ENCODE results near the gene MAP1S. TPM values are rescaled to one million over a fixed set of nuclear protein-coding genes. Genes with fewer than 3 reads are reported as not detected.

MAP1S gene
- polyA plus RNA-seq, 1 experiment, result 20.4 TPM

GRCh38 chr19:17683078-17683477 lies 36.2 kb upstream of the MAP1S start:
- DNase-seq (ENCODE audit: low read depth), result no peak
- ChIA-PET CTCF (no interaction called here), POLR2A (no interaction called here)
- Histone ChIP-seq H3K4me3 (ENCODE audit: low read depth, low read length) (no peak overlapping the region), H3K36me3 (ENCODE audit: control insufficient read depth, insufficient read depth, low read length) (no peaks in the 10 kb centered on the region), H3K27me3 (ENCODE audit: control insufficient read depth, insufficient read depth, low read length) (peaks cover 7% of the 10 kb centered on the region)
- no peak for TF ChIP-seq CTCF (IDR thresholded peaks at IDR 0.05; ENCODE audit: insufficient read depth, low read depth, low read length)

- no peaks in the 10 kb centered on the region for H3K36me3 ChIP-seq (ENCODE audit: control insufficient read depth, insufficient read depth, low read length)
- H3K4me3 ChIP-seq (ENCODE audit: low read depth, low read length), result no peak overlapping the region
Observed at GRCh38 chr19:17684256-17684655, 35.0 kb upstream of the MAP1S start.

GRCh38 chr19:17685451-17686022 lies 33.7 kb upstream of the MAP1S start:
- H3K27me3 ChIP-seq (ENCODE audit: control insufficient read depth, insufficient read depth, low read length), result peaks cover 7% of the 10 kb centered on the region
- no peaks in the 10 kb centered on the region for H3K36me3 ChIP-seq (ENCODE audit: control insufficient read depth, insufficient read depth, low read length)
- no peak for DNase-seq (ENCODE audit: low read depth)
- ChIA-PET CTCF (no interaction called here), POLR2A (no interaction called here)
- H3K4me3 ChIP-seq (ENCODE audit: low read depth, low read length), result no peak overlapping the region
- no peak for TF ChIP-seq CTCF (IDR thresholded peaks at IDR 0.05; ENCODE audit: insufficient read depth, low read depth, low read length)

More at GRCh38 chr19:17684256-17684655, 35.0 kb upstream of the MAP1S start:
- no peak for TF ChIP-seq CTCF (IDR thresholded peaks at IDR 0.05; ENCODE audit: insufficient read depth, low read depth, low read length)
- CTCF ChIA-PET, result no interaction called here
- POLR2A ChIA-PET, result no interaction called here
- DNase-seq (ENCODE audit: low read depth), result no peak
- peaks cover 7% of the 10 kb centered on the region for H3K27me3 ChIP-seq (ENCODE audit: control insufficient read depth, insufficient read depth, low read length)

- ChIA-PET POLR2A (no interaction called here), CTCF (no interaction called here)
- Histone ChIP-seq H3K4me3 (ENCODE audit: low read depth, low read length) (peak overlapping the region; percentile 15), H3K36me3 (ENCODE audit: control insufficient read depth, insufficient read depth, low read length) (no peaks in the 10 kb centered on the region), H3K27me3 (ENCODE audit: control insufficient read depth, insufficient read depth, low read length) (peaks cover 7% of the 10 kb centered on the region)
- no peak for TF ChIP-seq CTCF (IDR thresholded peaks at IDR 0.05; ENCODE audit: insufficient read depth, low read depth, low read length)
- DNase-seq (ENCODE audit: low read depth), result no peak
Observed at GRCh38 chr19:17686023-17686521, 33.2 kb upstream of the MAP1S start.

GRCh38 chr19:17686592-17687024 lies 32.7 kb upstream of the MAP1S start:
- CTCF ChIA-PET, result interaction anchor here (0.5 kb wide), 1 partner anchor 111 kb away, joined by 3 read pairs; no protein-coding TSS in a partner anchor
- POLR2A ChIA-PET, result no interaction called here
- Histone ChIP-seq H3K4me3 (ENCODE audit: low read depth, low read length) (peak overlapping the region; percentile 15), H3K27me3 (ENCODE audit: control insufficient read depth, insufficient read depth, low read length) (peaks cover 7% of the 10 kb centered on the region), H3K36me3 (ENCODE audit: control insufficient read depth, insufficient read depth, low read length) (no peaks in the 10 kb centered on the region)
- no peak for TF ChIP-seq CTCF (IDR thresholded peaks at IDR 0.05; ENCODE audit: insufficient read depth, low read depth, low read length)
- no peak for DNase-seq (ENCODE audit: low read depth)
